HepG2 (cell line): ENCODE data around the gene RRP9. TPM values are rescaled to one million over a fixed set of nuclear protein-coding genes. Genes with fewer than 3 reads are reported as not detected.

ENCODE experiments used
- AHR ChIP-seq: IDR thresholded peaks from 2 replicates; pipeline ENCODE4 v1.6.1; 2018; ENCODE audit warnings: missing genetic modification reagents, missing compliant biosample characterization
- GLI4 ChIP-seq: sonication (generic); formaldehyde crosslinking; IDR thresholded peaks from 2 replicates; pipeline ENCODE4 v1.5.1; 2020; ENCODE audit warnings: missing genetic modification reagents, mild to moderate bottlenecking, moderate library complexity, borderline replicate concordance
- GZF1 ChIP-seq: sonication (generic); formaldehyde crosslinking; IDR thresholded peaks from 2 replicates; pipeline ENCODE4 v1.5.1; 2020; ENCODE audit warnings: mild to moderate bottlenecking, missing genetic modification reagents
- HNRNPH1 ChIP-seq: fragments of 200-400 bp; formaldehyde crosslinking; optimal IDR thresholded peaks from 2 replicates; pipeline ENCODE3; 2017; ENCODE audit warnings: mild to moderate bottlenecking, low read depth, low read length
- HNRNPUL1 ChIP-seq: fragments of 200-400 bp; formaldehyde crosslinking; IDR thresholded peaks from 2 replicates; pipeline ENCODE4 v1.6.1; 2017; ENCODE audit warnings: low read depth, mild to moderate bottlenecking, low read length, moderate library complexity
- JUN ChIP-seq: sonication (generic); formaldehyde crosslinking; IDR thresholded peaks from 2 replicates; pipeline ENCODE4 v1.4.0; 2020; ENCODE audit warnings: mild to moderate bottlenecking, missing genetic modification reagents
- REXO4 ChIP-seq: sonication (generic); formaldehyde crosslinking; IDR thresholded peaks from 2 replicates; pipeline ENCODE4 v1.8.0; 2022; ENCODE audit warnings: missing genetic modification reagents, mild to moderate bottlenecking, borderline replicate concordance
- TEAD3 ChIP-seq: optimal IDR thresholded peaks from 2 replicates; pipeline ENCODE3; 2016; ENCODE audit warnings: borderline replicate concordance
- ZBTB10 ChIP-seq: sonication (generic); formaldehyde crosslinking; IDR thresholded peaks from 2 replicates; pipeline ENCODE4 v1.4.0; 2020; ENCODE audit warnings: missing genetic modification reagents, borderline replicate concordance
- ZNF124 ChIP-seq: sonication (generic); formaldehyde crosslinking; IDR thresholded peaks from 2 replicates; pipeline ENCODE4 v1.4.0; 2020; ENCODE audit warnings: missing genetic modification reagents
- ZNF205 ChIP-seq: IDR thresholded peaks from 2 replicates; pipeline ENCODE4 v1.6.1; 2018; ENCODE audit warnings: missing biosample characterization, missing genetic modification reagents
- ZNF264 ChIP-seq: sonication (generic); formaldehyde crosslinking; IDR thresholded peaks from 2 replicates; pipeline ENCODE4 v1.4.0; 2020; ENCODE audit warnings: missing genetic modification reagents
- ZNF350 ChIP-seq: sonication (generic); formaldehyde crosslinking; IDR thresholded peaks from 2 replicates; pipeline ENCODE4 v1.4.0; 2020; ENCODE audit warnings: mild to moderate bottlenecking, low read depth, missing genetic modification reagents, borderline replicate concordance
- ZNF557 ChIP-seq: sonication (generic); formaldehyde crosslinking; IDR thresholded peaks from 2 replicates; pipeline ENCODE4 v1.4.0; 2020; ENCODE audit warnings: missing genetic modification reagents
- ZNF569 ChIP-seq: sonication (generic); formaldehyde crosslinking; IDR thresholded peaks from 2 replicates; pipeline ENCODE4 v1.5.0; 2020; ENCODE audit warnings: mild to moderate bottlenecking, missing genetic modification reagents, moderate library complexity, borderline replicate concordance
- polyA plus RNA-seq, 8 experiments: library from polyadenylated mRNA; depleted of rRNA in 3 of 8; stranded (reverse) in 7 of 8; unstranded in 1 of 8; fragments of >200 nt; fragmentation: Illumina TruSeq in 4 of 8; extraction: Trizol in 4 of 8; gene quantifications; 2 replicates each; pipeline versions ENCODE4 v1.2.1 to v1.2.3, GENCODE V29; 2011 to 2016; ENCODE audit warnings: low read depth in 4 of 8, missing spikeins in 1 of 8, mixed read lengths in 1 of 8; ENCODE audit not compliant: insufficient read depth in 1 of 8
- total RNA-seq, 5 experiments: library from RNA; depleted of rRNA; stranded (reverse); fragments of >200 nt; fragmentation: Illumina TruSeq; extraction: Trizol; gene quantifications; 2 replicates each; pipeline ENCODE4 v1.2.3, GENCODE V29; 2016; ENCODE audit warnings: low read depth in 1 of 5
- TF ChIP-seq, protein P1 (sequence below): sonication (generic); formaldehyde crosslinking; IDR thresholded peaks from 2 replicates; pipeline ENCODE4 v1.4.0; 2020; ENCODE audit warnings: missing genetic modification reagents
- TF ChIP-seq, protein P2 (sequence below): sonication (generic); formaldehyde crosslinking; IDR thresholded peaks from 2 replicates; pipeline ENCODE4 v1.5.1; 2020; ENCODE audit warnings: missing genetic modification reagents, mild to moderate bottlenecking, borderline replicate concordance
- TF ChIP-seq, protein P3 (sequence below): sonication (generic); formaldehyde crosslinking; IDR thresholded peaks from 2 replicates; pipeline ENCODE4 v1.5.0; 2020; ENCODE audit warnings: missing genetic modification reagents

Gene RRP9
- total and polyA plus RNA-seq, 2 of the 13 experiments (the other 11 are each of a cell fraction or from before 2014, with no cell fraction given) = 14.8 to 44.0 TPM

- TF ChIP-seq, protein P1, sequence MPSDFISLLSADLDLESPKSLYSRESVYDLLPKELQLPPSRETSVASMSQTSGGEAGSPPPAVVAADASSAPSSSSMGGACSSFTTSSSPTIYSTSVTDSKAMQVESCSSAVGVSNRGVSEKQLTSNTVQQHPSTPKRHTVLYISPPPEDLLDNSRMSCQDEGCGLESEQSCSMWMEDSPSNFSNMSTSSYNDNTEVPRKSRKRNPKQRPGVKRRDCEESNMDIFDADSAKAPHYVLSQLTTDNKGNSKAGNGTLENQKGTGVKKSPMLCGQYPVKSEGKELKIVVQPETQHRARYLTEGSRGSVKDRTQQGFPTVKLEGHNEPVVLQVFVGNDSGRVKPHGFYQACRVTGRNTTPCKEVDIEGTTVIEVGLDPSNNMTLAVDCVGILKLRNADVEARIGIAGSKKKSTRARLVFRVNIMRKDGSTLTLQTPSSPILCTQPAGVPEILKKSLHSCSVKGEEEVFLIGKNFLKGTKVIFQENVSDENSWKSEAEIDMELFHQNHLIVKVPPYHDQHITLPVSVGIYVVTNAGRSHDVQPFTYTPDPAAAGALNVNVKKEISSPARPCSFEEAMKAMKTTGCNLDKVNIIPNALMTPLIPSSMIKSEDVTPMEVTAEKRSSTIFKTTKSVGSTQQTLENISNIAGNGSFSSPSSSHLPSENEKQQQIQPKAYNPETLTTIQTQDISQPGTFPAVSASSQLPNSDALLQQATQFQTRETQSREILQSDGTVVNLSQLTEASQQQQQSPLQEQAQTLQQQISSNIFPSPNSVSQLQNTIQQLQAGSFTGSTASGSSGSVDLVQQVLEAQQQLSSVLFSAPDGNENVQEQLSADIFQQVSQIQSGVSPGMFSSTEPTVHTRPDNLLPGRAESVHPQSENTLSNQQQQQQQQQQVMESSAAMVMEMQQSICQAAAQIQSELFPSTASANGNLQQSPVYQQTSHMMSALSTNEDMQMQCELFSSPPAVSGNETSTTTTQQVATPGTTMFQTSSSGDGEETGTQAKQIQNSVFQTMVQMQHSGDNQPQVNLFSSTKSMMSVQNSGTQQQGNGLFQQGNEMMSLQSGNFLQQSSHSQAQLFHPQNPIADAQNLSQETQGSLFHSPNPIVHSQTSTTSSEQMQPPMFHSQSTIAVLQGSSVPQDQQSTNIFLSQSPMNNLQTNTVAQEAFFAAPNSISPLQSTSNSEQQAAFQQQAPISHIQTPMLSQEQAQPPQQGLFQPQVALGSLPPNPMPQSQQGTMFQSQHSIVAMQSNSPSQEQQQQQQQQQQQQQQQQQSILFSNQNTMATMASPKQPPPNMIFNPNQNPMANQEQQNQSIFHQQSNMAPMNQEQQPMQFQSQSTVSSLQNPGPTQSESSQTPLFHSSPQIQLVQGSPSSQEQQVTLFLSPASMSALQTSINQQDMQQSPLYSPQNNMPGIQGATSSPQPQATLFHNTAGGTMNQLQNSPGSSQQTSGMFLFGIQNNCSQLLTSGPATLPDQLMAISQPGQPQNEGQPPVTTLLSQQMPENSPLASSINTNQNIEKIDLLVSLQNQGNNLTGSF (CRISPR knock-in tag) = no peak
- TF ChIP-seq, protein P2, sequence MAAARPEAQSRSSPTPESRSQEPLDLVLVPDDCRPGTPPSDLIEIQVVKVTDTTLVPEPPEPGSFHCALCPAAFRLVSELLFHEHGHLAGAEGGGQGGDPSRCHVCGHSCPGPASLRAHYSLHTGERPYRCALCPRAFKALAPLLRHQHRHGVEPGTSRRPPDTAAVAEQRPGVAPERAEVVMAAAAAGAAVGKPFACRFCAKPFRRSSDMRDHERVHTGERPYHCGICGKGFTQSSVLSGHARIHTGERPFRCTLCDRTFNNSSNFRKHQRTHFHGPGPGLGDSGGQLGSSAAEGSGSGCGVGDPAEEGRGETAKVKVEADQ (CRISPR knock-in tag) = peak; percentile 71; the same call in 1 of the 2 replicates
- TF ChIP-seq TEAD3 (CRISPR knock-in tag) (peak; percentile 73), HNRNPUL1 (peak; percentile 74; the same call in 1 of the 2 replicates), ZNF569 (CRISPR knock-in tag) (0 out of 2 replicates have a peak, but pooled peaks have one; percentile 57), ZNF264 (CRISPR knock-in tag) (no peak; the same call in none of the 2 replicates), REXO4 (CRISPR knock-in tag) (peak; percentile 86), ZBTB10 (CRISPR knock-in tag) (peak; percentile 44; the same call in 1 of the 2 replicates), ZNF205 (CRISPR knock-in tag) (peak; percentile 41; the same call in 1 of the 2 replicates), GLI4 (CRISPR knock-in tag) (peak; percentile 59; the same call in 1 of the 2 replicates), GZF1 (CRISPR knock-in tag) (0 out of 2 replicates have a peak, but pooled peaks have one; percentile 21), ZNF124 (CRISPR knock-in tag) (peak; percentile 81), HNRNPH1 (no peak), AHR (no peak), ZNF557 (CRISPR knock-in tag) (0 out of 2 replicates have a peak, but pooled peaks have one; percentile 30), ZNF350 (CRISPR knock-in tag) (peak; percentile 82), JUN (no peak)
- TF ChIP-seq, protein P3, sequence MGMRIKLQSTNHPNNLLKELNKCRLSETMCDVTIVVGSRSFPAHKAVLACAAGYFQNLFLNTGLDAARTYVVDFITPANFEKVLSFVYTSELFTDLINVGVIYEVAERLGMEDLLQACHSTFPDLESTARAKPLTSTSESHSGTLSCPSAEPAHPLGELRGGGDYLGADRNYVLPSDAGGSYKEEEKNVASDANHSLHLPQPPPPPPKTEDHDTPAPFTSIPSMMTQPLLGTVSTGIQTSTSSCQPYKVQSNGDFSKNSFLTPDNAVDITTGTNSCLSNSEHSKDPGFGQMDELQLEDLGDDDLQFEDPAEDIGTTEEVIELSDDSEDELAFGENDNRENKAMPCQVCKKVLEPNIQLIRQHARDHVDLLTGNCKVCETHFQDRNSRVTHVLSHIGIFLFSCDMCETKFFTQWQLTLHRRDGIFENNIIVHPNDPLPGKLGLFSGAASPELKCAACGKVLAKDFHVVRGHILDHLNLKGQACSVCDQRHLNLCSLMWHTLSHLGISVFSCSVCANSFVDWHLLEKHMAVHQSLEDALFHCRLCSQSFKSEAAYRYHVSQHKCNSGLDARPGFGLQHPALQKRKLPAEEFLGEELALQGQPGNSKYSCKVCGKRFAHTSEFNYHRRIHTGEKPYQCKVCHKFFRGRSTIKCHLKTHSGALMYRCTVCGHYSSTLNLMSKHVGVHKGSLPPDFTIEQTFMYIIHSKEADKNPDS (CRISPR knock-in tag) = no peak
These were observed 41.3 kb upstream of the RRP9 start, which contains the start of gene ACY1 (continued) for GRCh38 chr3:51982838-51983577.
